Measurements from ENCODE around the gene PIGS. TPM values are rescaled to one million over a fixed set of nuclear protein-coding genes. Genes with fewer than 3 reads are reported as not detected.

Gene PIGS
- total and polyA plus RNA-seq, 2 experiments from 2014 or later: 107 to 122 TPM

DNA sequence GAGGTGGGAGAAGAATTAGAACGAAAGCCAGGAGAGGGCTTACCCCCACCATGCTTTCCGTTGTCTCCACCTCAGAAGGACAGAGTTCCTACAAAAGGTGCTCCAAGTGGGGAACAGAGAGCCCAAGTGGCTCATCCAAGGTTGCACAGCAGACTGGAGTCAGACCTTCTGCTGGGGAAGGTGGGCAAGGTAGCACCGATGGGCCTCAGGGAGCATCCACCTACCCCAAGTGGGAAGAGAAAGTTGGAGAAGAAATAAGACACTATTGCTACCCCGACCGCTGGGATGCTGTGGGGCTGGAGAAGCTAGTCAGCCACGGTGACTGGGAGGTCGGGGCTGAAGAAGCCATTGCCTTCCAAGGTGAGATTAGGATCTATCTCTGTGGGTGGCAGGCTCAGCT lies 40.4 kb downstream of the PIGS start:
- H3K9me3 ChIP-seq (ENCODE audit: low read depth): no peaks in the 10 kb centered on the region
- H3K27me3 ChIP-seq: no peaks in the 10 kb centered on the region
- no peaks in the 10 kb centered on the region for H3K36me3 ChIP-seq
- no peak overlapping the region for H3K4me3 ChIP-seq
- TF ChIP-seq, protein P1, sequence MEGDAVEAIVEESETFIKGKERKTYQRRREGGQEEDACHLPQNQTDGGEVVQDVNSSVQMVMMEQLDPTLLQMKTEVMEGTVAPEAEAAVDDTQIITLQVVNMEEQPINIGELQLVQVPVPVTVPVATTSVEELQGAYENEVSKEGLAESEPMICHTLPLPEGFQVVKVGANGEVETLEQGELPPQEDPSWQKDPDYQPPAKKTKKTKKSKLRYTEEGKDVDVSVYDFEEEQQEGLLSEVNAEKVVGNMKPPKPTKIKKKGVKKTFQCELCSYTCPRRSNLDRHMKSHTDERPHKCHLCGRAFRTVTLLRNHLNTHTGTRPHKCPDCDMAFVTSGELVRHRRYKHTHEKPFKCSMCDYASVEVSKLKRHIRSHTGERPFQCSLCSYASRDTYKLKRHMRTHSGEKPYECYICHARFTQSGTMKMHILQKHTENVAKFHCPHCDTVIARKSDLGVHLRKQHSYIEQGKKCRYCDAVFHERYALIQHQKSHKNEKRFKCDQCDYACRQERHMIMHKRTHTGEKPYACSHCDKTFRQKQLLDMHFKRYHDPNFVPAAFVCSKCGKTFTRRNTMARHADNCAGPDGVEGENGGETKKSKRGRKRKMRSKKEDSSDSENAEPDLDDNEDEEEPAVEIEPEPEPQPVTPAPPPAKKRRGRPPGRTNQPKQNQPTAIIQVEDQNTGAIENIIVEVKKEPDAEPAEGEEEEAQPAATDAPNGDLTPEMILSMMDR (IDR thresholded peaks at IDR 0.05; ENCODE audit: low read depth, low read length): no peak
- H3K27ac ChIP-seq: no peak overlapping the region
- DNase-seq (ENCODE audit: low read depth in 1 of 2, low spot score in 1 of 2): no peak
- peaks cover 4% of the 10 kb centered on the region for H3K4me1 ChIP-seq (ENCODE audit: low read depth)

DNA sequence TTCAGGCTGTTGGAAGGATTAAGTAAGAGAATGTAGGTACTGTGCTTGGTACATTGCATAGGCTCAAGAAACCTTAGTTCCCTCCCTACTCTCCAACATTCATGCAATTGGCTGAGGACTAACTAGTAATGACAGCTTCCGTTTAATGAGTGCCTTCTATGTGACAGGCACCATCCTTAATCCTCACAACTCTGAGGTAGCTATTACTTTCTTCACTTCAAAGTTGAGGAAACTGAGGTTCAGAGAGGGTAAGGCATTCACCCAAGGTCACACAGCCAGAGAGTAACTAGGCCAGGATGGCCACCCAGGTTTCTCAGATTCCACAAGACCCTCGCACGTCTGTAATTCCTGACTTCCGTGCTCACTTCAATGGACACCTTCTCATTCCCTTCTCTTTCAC lies 41.1 kb downstream of the PIGS start:
- Histone ChIP-seq H3K4me3 (no peak overlapping the region), H3K27ac (no peak overlapping the region), H3K4me1 (ENCODE audit: low read depth) (peaks cover 11% of the 10 kb centered on the region), H3K36me3 (no peaks in the 10 kb centered on the region), H3K9me3 (ENCODE audit: low read depth) (no peaks in the 10 kb centered on the region), H3K27me3 (no peaks in the 10 kb centered on the region)
- TF ChIP-seq, protein P1 (IDR thresholded peaks at IDR 0.05; ENCODE audit: low read depth, low read length): no peak
- no peak for DNase-seq (ENCODE audit: low read depth in 1 of 2, low spot score in 1 of 2)

DNA sequence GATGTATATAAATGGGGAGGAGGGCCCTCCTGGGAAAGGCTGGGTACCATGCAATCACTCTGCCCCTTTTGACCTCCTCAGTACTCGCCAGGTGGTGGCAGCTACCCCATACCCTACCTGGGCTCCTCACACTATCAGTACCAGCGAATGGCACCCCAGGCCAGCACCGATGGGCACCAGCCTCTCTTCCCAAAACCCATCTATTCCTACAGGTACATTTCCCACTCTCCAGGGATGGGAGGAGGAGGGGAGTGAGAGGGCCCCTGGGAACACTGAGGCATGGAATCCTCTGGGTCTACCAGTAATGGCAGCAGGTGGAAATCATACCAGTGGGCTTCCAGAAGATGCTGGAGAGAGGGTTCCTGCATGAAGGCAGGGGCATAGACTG lies 42.3 kb downstream of the PIGS start:
- no peaks in the 10 kb centered on the region for H3K36me3 ChIP-seq
- TF ChIP-seq, protein P1 (IDR thresholded peaks at IDR 0.05; ENCODE audit: low read depth, low read length): no peak
- no peak overlapping the region for H3K4me3 ChIP-seq
- H3K9me3 ChIP-seq (ENCODE audit: low read depth): no peaks in the 10 kb centered on the region
- H3K27ac ChIP-seq: no peak overlapping the region
- DNase-seq (ENCODE audit: low read depth in 1 of 2, low spot score in 1 of 2): no peak
- H3K27me3 ChIP-seq: no peaks in the 10 kb centered on the region
- H3K4me1 ChIP-seq (ENCODE audit: low read depth): peaks cover 17% of the 10 kb centered on the region

DNA sequence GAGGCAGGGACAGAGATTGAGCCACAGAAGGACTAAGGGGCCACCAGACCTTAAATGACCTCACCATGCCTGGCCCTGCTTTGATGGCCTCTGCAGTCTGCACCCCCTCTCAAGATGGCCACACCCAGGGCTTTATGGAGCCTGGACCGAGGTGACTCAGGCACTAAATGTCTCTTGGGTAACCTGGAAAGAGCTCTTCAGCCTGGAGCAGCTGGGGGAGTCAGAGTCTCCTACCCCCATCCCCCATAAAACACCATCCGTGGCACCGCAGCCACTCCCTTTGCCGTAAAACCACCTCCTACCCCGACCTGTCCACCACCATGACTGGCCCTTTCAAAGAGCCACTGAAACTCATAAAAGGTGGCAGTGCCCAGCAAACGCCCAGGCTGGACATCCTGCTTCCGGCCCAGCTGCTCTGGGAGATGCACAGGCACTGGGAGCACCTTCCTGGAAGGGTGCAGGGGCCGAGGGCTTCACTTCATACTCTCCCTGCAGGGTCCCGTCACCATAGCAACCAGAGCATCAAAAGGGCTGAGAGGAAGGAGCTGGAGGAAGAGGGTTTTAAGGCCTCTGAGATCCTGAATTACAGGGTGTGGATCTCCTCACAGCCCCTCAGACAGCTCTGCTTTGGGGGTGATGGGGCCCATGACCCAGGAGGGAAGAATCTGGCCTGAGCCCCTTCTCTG lies 42.9 kb downstream of the PIGS start:
- Histone ChIP-seq H3K27me3 (no peaks in the 10 kb centered on the region), H3K9me3 (ENCODE audit: low read depth) (no peaks in the 10 kb centered on the region), H3K4me3 (no peak overlapping the region), H3K36me3 (no peaks in the 10 kb centered on the region), H3K27ac (no peak overlapping the region), H3K4me1 (ENCODE audit: low read depth) (peaks cover 17% of the 10 kb centered on the region)
- TF ChIP-seq, protein P1 (IDR thresholded peaks at IDR 0.05; ENCODE audit: low read depth, low read length): no peak
- DNase-seq (ENCODE audit: low read depth in 1 of 2, low spot score in 1 of 2): no peak

DNA sequence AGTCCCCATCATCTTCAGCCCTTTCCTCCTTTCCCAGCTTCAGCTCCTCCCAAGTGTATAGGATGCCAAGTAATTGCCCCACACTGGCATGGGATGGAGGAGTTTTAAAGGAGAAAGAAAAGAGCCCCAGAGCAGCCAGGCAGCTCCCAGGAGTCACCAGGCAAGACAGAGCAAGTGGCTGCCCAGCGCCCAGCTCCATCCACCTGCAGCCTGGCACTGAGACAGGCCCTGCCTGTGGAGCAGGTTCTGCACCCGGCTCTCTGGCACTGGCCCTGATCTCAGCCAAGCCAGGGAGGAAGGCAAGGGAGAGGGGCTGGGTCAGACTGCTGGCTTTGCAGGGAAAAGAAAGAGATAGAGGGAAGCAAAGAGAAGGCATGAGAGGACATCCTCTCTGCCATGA lies 43.5 kb downstream of the PIGS start:
- Histone ChIP-seq H3K27me3 (no peaks in the 10 kb centered on the region), H3K4me1 (ENCODE audit: low read depth) (peaks cover 17% of the 10 kb centered on the region), H3K36me3 (no peaks in the 10 kb centered on the region), H3K27ac (no peak overlapping the region), H3K4me3 (no peak overlapping the region), H3K9me3 (ENCODE audit: low read depth) (no peaks in the 10 kb centered on the region)
- TF ChIP-seq, protein P1 (IDR thresholded peaks at IDR 0.05; ENCODE audit: low read depth, low read length): no peak
- no peak for DNase-seq (ENCODE audit: low read depth in 1 of 2, low spot score in 1 of 2)
